Astrocyte (in vitro differentiated cells and primary cell): ENCODE results near the gene ATP8B4. TPM values are rescaled to one million over a fixed set of nuclear protein-coding genes. Genes with fewer than 3 reads are reported as not detected.

Experiments
- DNase-seq: peaks from one replicate; pipeline ENCODE4 v3.0.0-alpha.2; 2010; ENCODE audit warnings: low read depth
- FAIRE-seq: peaks from 2 replicates; lab custom pipeline; 2011; peaks lifted over from hg19 to GRCh38; lab: Jason Lieb, UNC
- H2AFZ ChIP-seq: 2 replicates; pipeline ENCODE4 v1.6.0; 2012; ENCODE audit warnings: low read depth, low read length, inconsistent platforms
- H3K27ac ChIP-seq: 2 replicates; pipeline ENCODE4 v1.5.1; 2011; ENCODE audit warnings: low read depth, low read length, inconsistent platforms
- H3K27me3 ChIP-seq: 2 replicates; pipeline ENCODE4 v1.6.0; 2011; ENCODE audit warnings: low read length, inconsistent platforms; ENCODE audit not compliant: insufficient read depth
- H3K36me3 ChIP-seq: 2 replicates; pipeline ENCODE4 v1.5.1; 2011; ENCODE audit warnings: low read length, inconsistent platforms; ENCODE audit not compliant: insufficient read depth
- H3K4me1 ChIP-seq: 2 replicates; pipeline ENCODE4 v1.5.1; 2011; ENCODE audit warnings: low read length, inconsistent platforms; ENCODE audit not compliant: insufficient read depth
- H3K4me2 ChIP-seq: 2 replicates; pipeline ENCODE4 v1.6.0; 2012; ENCODE audit warnings: low read length, inconsistent platforms
- H3K4me3 ChIP-seq: 2 replicates; pipeline ENCODE4 v1.5.1; 2011; ENCODE audit warnings: low read depth, mild to moderate bottlenecking, low read length, inconsistent platforms; ENCODE audit not compliant: insufficient read depth
- H3K79me2 ChIP-seq: 2 replicates; pipeline ENCODE4 v1.6.0; 2012; ENCODE audit warnings: mild to moderate bottlenecking, low read length, inconsistent platforms; ENCODE audit not compliant: insufficient read depth
- H3K9ac ChIP-seq: 2 replicates; pipeline ENCODE4 v1.6.0; 2012; ENCODE audit warnings: mild to moderate bottlenecking, low read length, inconsistent platforms
- H3K9me3 ChIP-seq: 2 replicates; pipeline ENCODE4 v1.5.1; 2012; ENCODE audit warnings: low read depth, mild to moderate bottlenecking, low read length, inconsistent platforms; ENCODE audit not compliant: insufficient read depth
- H4K20me1 ChIP-seq: 2 replicates; pipeline ENCODE4 v1.6.0; 2012; ENCODE audit warnings: low read length, inconsistent platforms; ENCODE audit not compliant: insufficient read depth
- H3K27ac Mint-ChIP-seq: one replicate; pipeline ENCODE4 v1.8.0; 2021; ENCODE audit warnings: mild to moderate bottlenecking, mixed read lengths; ENCODE audit not compliant: unreplicated experiment
- H3K27me3 Mint-ChIP-seq: one replicate; pipeline ENCODE4 v1.8.0; 2021; ENCODE audit warnings: low read depth, mixed read lengths; ENCODE audit not compliant: unreplicated experiment
- H3K36me3 Mint-ChIP-seq: one replicate; pipeline ENCODE4 v1.8.0; 2021; ENCODE audit warnings: low read depth, mixed read lengths; ENCODE audit not compliant: unreplicated experiment
- H3K4me1 Mint-ChIP-seq: one replicate; pipeline ENCODE4 v1.8.0; 2021; ENCODE audit warnings: low read depth, mixed read lengths; ENCODE audit not compliant: unreplicated experiment
- H3K4me3 Mint-ChIP-seq: one replicate; pipeline ENCODE4 v1.8.0; 2021; ENCODE audit warnings: mild to moderate bottlenecking, moderate library complexity, mixed read lengths; ENCODE audit not compliant: unreplicated experiment
- H3K9me3 Mint-ChIP-seq: one replicate; pipeline ENCODE4 v1.8.0; 2021; ENCODE audit warnings: mild to moderate bottlenecking, mixed read lengths; ENCODE audit not compliant: unreplicated experiment
- CTCF ChIP-seq: IDR thresholded peaks from 2 replicates; pipeline ENCODE4 v1.5.1; 2011; ENCODE audit warnings: low read depth, mild to moderate bottlenecking, inconsistent platforms, low read length, moderate library complexity; ENCODE audit not compliant: insufficient read depth
- EZH2 ChIP-seq: IDR thresholded peaks from 2 replicates; pipeline ENCODE4 v1.6.1; 2012; ENCODE audit warnings: mild to moderate bottlenecking, low read length, inconsistent platforms; ENCODE audit not compliant: insufficient read depth
- total RNA-seq: library from RNA; stranded (reverse); gene quantifications from 2 replicates; pipeline ENCODE4 v1.2.1, GENCODE V29; 2021

ATP8B4 gene
- total RNA-seq, 1 donor from 2014 or later: 0.23 TPM

- no peak overlapping the region for H3K4me3 Mint-ChIP-seq
- Histone ChIP-seq H4K20me1 (no peaks in the 10 kb centered on the region), H3K36me3 (no peaks in the 10 kb centered on the region), H3K4me3 (no peak overlapping the region), H3K27ac (no peak overlapping the region), H3K9ac (no peak overlapping the region), H3K27me3 (no peaks in the 10 kb centered on the region), H3K4me2 (no peak overlapping the region), H3K9me3 (no peaks in the 10 kb centered on the region), H3K4me1 (peaks cover 6% of the 10 kb centered on the region), H3K79me2 (no peaks in the 10 kb centered on the region), H2AFZ (no peak overlapping the region)
- H3K36me3 Mint-ChIP-seq: no peaks in the 10 kb centered on the region
- no peaks in the 10 kb centered on the region for H3K27me3 Mint-ChIP-seq
- H3K9me3 Mint-ChIP-seq: peaks cover 7% of the 10 kb centered on the region
- DNase-seq: no peak
- no peak for FAIRE-seq
- H3K27ac Mint-ChIP-seq: no peak overlapping the region
- TF ChIP-seq CTCF: no peak
- TF ChIP-seq EZH2: no peak
- peaks cover 4% of the 10 kb centered on the region for H3K4me1 Mint-ChIP-seq
Measured at GRCh38 chr15:49852756-49853155, 266.3 kb downstream of the ATP8B4 start.

GRCh38 chr15:49848807-49849206 is 270.2 kb downstream of the ATP8B4 start:
- FAIRE-seq (no peak), DNase-seq (no peak)
- Histone ChIP-seq H3K79me2 (no peaks in the 10 kb centered on the region), H3K4me1 (peaks cover 14% of the 10 kb centered on the region), H2AFZ (no peak overlapping the region), H3K36me3 (no peaks in the 10 kb centered on the region), H3K4me3 (no peak overlapping the region), H3K9ac (peak overlapping the region; percentile 13), H3K27me3 (no peaks in the 10 kb centered on the region), H3K27ac (peak overlapping the region; percentile 51), H4K20me1 (no peaks in the 10 kb centered on the region), H3K4me2 (peak overlapping the region; percentile 68), H3K9me3 (peaks cover 3% of the 10 kb centered on the region)
- no peak overlapping the region for H3K4me3 Mint-ChIP-seq
- H3K36me3 Mint-ChIP-seq: no peaks in the 10 kb centered on the region
- no peak overlapping the region for H3K27ac Mint-ChIP-seq
- H3K9me3 Mint-ChIP-seq: peaks cover 3% of the 10 kb centered on the region
- TF ChIP-seq EZH2: no peak
- TF ChIP-seq CTCF: no peak
- H3K27me3 Mint-ChIP-seq: no peaks in the 10 kb centered on the region
- peaks cover 11% of the 10 kb centered on the region for H3K4me1 Mint-ChIP-seq

GRCh38 chr15:49848282-49848724 is 270.7 kb downstream of the ATP8B4 start:
- no peak overlapping the region for H3K4me3 Mint-ChIP-seq
- Histone ChIP-seq H3K9ac (peak overlapping the region; percentile 13), H3K9me3 (peaks cover 3% of the 10 kb centered on the region), H3K4me1 (peaks cover 17% of the 10 kb centered on the region), H3K27ac (peak overlapping the region; percentile 80), H3K4me3 (no peak overlapping the region), H4K20me1 (no peaks in the 10 kb centered on the region), H3K4me2 (peak overlapping the region; percentile 68), H3K27me3 (no peaks in the 10 kb centered on the region), H2AFZ (no peak overlapping the region), H3K79me2 (no peaks in the 10 kb centered on the region), H3K36me3 (no peaks in the 10 kb centered on the region)
- no peak for TF ChIP-seq EZH2
- TF ChIP-seq CTCF: no peak
- no peaks in the 10 kb centered on the region for H3K36me3 Mint-ChIP-seq
- no peak overlapping the region for H3K27ac Mint-ChIP-seq
- DNase-seq (peak; percentile 99), FAIRE-seq (no peak)
- peaks cover 11% of the 10 kb centered on the region for H3K4me1 Mint-ChIP-seq
- peaks cover 3% of the 10 kb centered on the region for H3K9me3 Mint-ChIP-seq
- no peaks in the 10 kb centered on the region for H3K27me3 Mint-ChIP-seq
